ENCODE results near the gene PHC3. TPM values are rescaled to one million over a fixed set of nuclear protein-coding genes. Genes with fewer than 3 reads are reported as not detected.
A peak's percentile ranks its signal among the peaks of the same experiment; 100 is the strongest.
"Not testable (repeated sequence)": the region's sequence is repeated elsewhere in the genome, so short reads cannot be mapped to it uniquely, and the experiment has no call there.

Gene PHC3
- total RNA-seq, 1 donor = 65.6 TPM

- TF ChIP-seq CTCF (IDR thresholded peaks at IDR 0.05; ENCODE audit: insufficient read depth, low read length) = no peak
- no peak overlapping the region for H3K4me3 ChIP-seq (ENCODE audit: low read depth, low read length)
- DNase-seq (ENCODE audit: low read depth) = no peak
Observed at GRCh38 chr3:170204509-170204908, 23.0 kb upstream of the PHC3 start.

GRCh38 chr3:170204023-170204472 lies 22.5 kb upstream of the PHC3 start:
- no peak for DNase-seq (ENCODE audit: low read depth)
- TF ChIP-seq CTCF (IDR thresholded peaks at IDR 0.05; ENCODE audit: insufficient read depth, low read length) = no peak
- no peak overlapping the region for H3K4me3 ChIP-seq (ENCODE audit: low read depth, low read length)

- DNase-seq (ENCODE audit: low read depth) = no peak
- TF ChIP-seq CTCF (IDR thresholded peaks at IDR 0.05; ENCODE audit: insufficient read depth, low read length) = no peak
- no peak overlapping the region for H3K4me3 ChIP-seq (ENCODE audit: low read depth, low read length)
Observed at GRCh38 chr3:170203457-170203856, 21.9 kb upstream of the PHC3 start.

DNA sequence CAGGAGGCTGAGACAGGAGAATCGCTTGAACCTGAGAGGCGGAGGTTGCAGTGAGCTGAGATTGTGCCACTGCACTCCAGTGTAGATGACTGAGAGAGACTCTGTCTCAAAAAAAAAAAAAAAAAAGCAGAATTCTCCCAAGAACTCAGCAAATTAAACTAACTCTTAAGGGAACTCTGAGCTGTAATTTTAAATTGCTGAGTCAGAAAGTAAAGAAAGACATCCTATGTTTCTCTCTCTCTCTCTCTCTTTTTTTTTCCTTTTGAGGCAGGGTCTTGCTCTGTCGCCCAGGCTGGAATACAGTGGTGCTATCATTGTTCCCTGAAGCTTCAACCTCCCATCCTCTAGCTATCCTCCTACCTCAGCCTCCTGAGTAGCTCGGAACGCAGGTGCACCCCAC lies 20.0 kb upstream of the PHC3 start:
- no peak for DNase-seq (ENCODE audit: low read depth)
- no peak overlapping the region for H3K4me3 ChIP-seq (ENCODE audit: low read depth, low read length)
- no peak for TF ChIP-seq CTCF (IDR thresholded peaks at IDR 0.05; ENCODE audit: insufficient read depth, low read length)

- DNase-seq (ENCODE audit: low read depth) = no peak
- no peak for TF ChIP-seq CTCF (IDR thresholded peaks at IDR 0.05; ENCODE audit: insufficient read depth, low read length)
- H3K4me3 ChIP-seq (ENCODE audit: low read depth, low read length) = no peak overlapping the region
Observed at GRCh38 chr3:170200987-170201386, 19.5 kb upstream of the PHC3 start.

GRCh38 chr3:170196833-170197232 lies 15.3 kb upstream of the PHC3 start:
- H3K4me3 ChIP-seq (ENCODE audit: low read depth, low read length) = no peak overlapping the region
- TF ChIP-seq CTCF (IDR thresholded peaks at IDR 0.05; ENCODE audit: insufficient read depth, low read length) = no peak
- peak; percentile 11 for DNase-seq (ENCODE audit: low read depth)

- DNase-seq (ENCODE audit: low read depth); H3K4me3 ChIP-seq (ENCODE audit: low read depth, low read length): not testable (repeated sequence)
Observed at GRCh38 chr3:170195759-170196158, 14.2 kb upstream of the PHC3 start.
